Right cardiac atrium (tissue), 5 donors: ENCODE results near the gene ZFP90. TPM values are rescaled to one million over a fixed set of nuclear protein-coding genes. Genes with fewer than 3 reads are reported as not detected.
"Not testable (repeated sequence)": the region's sequence is repeated elsewhere in the genome, so short reads cannot be mapped to it uniquely, and the experiment has no call there.

ENCODE experiments used
- ATAC-seq, 2 donors: fragments of 200-7000 bp; cut with Tn5 transposase; one replicate each; pipeline versions ENCODE4 v1.8.0 to v1.9.1; 2020; ENCODE audit warnings: moderate library complexity in 2 of 2, mild to moderate bottlenecking in 1 of 2
- DNase-seq, 3 donors: peaks; one replicate each; pipeline ENCODE4 v3.0.0-alpha.2; 2020
- H3K27ac ChIP-seq: one replicate; pipeline ENCODE4 v1.5.1; 2013; ENCODE audit warnings: mild to moderate bottlenecking, low read length, control low read depth, moderate library complexity
- H3K27me3 ChIP-seq: one replicate; pipeline ENCODE4 v1.6.1; 2013; ENCODE audit not compliant: control insufficient read depth, insufficient read depth
- H3K4me1 ChIP-seq: one replicate; pipeline ENCODE4 v1.6.1; 2013; ENCODE audit warnings: low read length; ENCODE audit not compliant: control insufficient read depth, insufficient read depth
- H3K4me3 ChIP-seq: one replicate; pipeline ENCODE4 v1.5.1; 2013; ENCODE audit warnings: low read length, control low read depth
- H3K9me3 ChIP-seq: one replicate; pipeline ENCODE4 v1.6.1; 2013; ENCODE audit warnings: low read length; ENCODE audit not compliant: control insufficient read depth
- WGBS: extraction: QIAGEN DNeasy Blood & Tissue Kit; methylation state at CpG from one replicate; pipeline ENCODE4 v1.1.7; 2013; 5-methylcytosine and 5-hydroxymethylcytosine counted together
- intact Hi-C, 4 donors: fragments of 100-400 bp; cut with DNase I; formaldehyde crosslinking; loops; one replicate each; pipeline versions ENCODE4 v1.11.0 to v1.14.0; 2022 to 2023
- polyA plus RNA-seq: library from polyadenylated mRNA; stranded (reverse); fragments of 200-250 nt; gene quantifications from one replicate; pipeline ENCODE4 v1.2.3, GENCODE V29; 2013
- total RNA-seq, 4 donors: library from RNA; stranded (reverse); fragmentation: NEBNext Ultra II Directional; extraction: Animal tissue kit (Norgen Biotek cat#: 25700); gene quantifications; one replicate each; pipeline ENCODE4 v1.2.1, GENCODE V29; 2021
- donor health status: healthy with polysubstance abuse.
- donor health status: DM: no; HTN: yes; CAD: no.
- donor health status: DM: no; HTN: no; CAD: no.
- donor health status: DM: no; HTN: yes; CAD: no; lungs with severe emphysema.
- donor health status: DM: yes; HTN: yes; CAD: no.

The ZFP90 gene
- total and polyA plus RNA-seq, 5 donors: 8.4 to 14.3 (median 12.4) TPM

DNA sequence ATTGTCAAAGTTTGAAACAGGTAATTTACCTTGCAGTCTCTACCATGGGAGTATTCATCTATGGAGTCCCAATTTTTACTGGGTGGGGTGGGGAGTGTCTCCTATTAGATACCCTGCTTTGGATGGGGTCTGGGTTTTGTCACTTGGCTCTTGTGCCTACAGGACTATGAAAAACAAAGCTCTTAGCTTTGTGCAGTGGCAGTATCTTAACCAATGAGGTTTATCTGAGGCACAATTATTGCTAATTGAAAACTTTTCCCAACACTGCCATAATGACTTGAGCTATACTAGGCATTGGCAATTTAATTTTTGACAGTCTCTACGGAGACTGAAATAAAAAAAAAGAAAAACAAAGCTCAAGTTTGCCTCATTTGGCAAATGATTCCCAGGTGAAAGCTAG is 3.8 kb upstream of the ZFP90 start:
- intact Hi-C loops: loop anchor here in 1 of 4 donors (10.0 kb wide), 1 partner anchor 309 kb away; the partner anchor contains the start of gene TANGO6
- DNase-seq: no peak
- Histone ChIP-seq H3K4me3 (no peak overlapping the region), H3K4me1 (no peaks in the 10 kb centered on the region), H3K9me3 (no peaks in the 10 kb centered on the region), H3K27me3 (no peaks in the 10 kb centered on the region), H3K27ac (no peak overlapping the region)
- WGBS: 77% methylated on average over 1 of the region's 1 CpG
- no peak for ATAC-seq

- no peaks in the 10 kb centered on the region for H3K9me3 ChIP-seq
- intact Hi-C loops: loop anchor here in 2 of 4 donors (10.0 kb wide), 2 partner anchors 305 to 745 kb away; partner anchors contain the start of gene TANGO6 (in 1 of the 2)
- ATAC-seq (peak; percentile 27 to 47), DNase-seq (peak in 2 of 3 donors; percentile 24 to 59)
- H3K4me3 ChIP-seq: peak overlapping the region; percentile 93
- H3K27ac ChIP-seq: no peak overlapping the region
- WGBS: under 1% methylated on average over 19 of the region's 19 CpGs
- no peaks in the 10 kb centered on the region for H3K4me1 ChIP-seq
- no peaks in the 10 kb centered on the region for H3K27me3 ChIP-seq
Observed at GRCh38 chr16:68539711-68540239, 684 bp downstream of the ZFP90 start.

- no peak for DNase-seq
- no peak overlapping the region for H3K4me3 ChIP-seq
- H3K9me3 ChIP-seq: peaks cover 8% of the 10 kb centered on the region
- no peaks in the 10 kb centered on the region for H3K27me3 ChIP-seq
- ATAC-seq: no peak
- H3K4me1 ChIP-seq: no peaks in the 10 kb centered on the region
- WGBS: 96% methylated on average over 4 of the region's 4 CpGs
- intact Hi-C loops: loop anchor here in 1 of 4 donors (10.0 kb wide), 1 partner anchor 736 kb away; no protein-coding TSS in a partner anchor
- no peak overlapping the region for H3K27ac ChIP-seq
Observed at GRCh38 chr16:68548947-68549346, 9.9 kb downstream of the ZFP90 start.

DNA sequence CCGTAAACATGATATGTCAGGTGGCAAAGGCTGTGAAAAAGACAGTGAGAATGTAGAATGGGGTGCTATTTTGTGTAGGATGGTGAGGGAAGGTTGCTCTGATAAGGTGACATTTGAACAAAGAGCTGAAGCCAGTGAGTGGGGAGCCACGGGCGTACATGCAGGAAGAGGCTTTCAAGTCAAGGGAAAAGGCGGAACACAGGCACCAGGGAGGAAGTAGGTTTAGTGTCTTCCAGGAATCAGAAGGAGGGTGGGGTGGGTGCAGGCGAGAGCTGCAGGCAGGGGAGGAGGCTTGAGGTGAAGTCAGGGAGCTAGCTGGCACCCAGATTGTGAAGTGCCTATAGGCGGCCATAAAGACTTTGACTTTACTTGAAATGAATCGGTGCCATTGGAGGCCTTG is 14.1 kb downstream of the ZFP90 start:
- DNase-seq (no peak), ATAC-seq (no peak)
- no peaks in the 10 kb centered on the region for H3K27me3 ChIP-seq
- no peak overlapping the region for H3K27ac ChIP-seq
- WGBS: 88% methylated on average over 7 of the region's 7 CpGs
- peaks cover 31% of the 10 kb centered on the region for H3K9me3 ChIP-seq
- H3K4me3 ChIP-seq: no peak overlapping the region
- no peaks in the 10 kb centered on the region for H3K4me1 ChIP-seq
- intact Hi-C loops: no loop called here

DNA sequence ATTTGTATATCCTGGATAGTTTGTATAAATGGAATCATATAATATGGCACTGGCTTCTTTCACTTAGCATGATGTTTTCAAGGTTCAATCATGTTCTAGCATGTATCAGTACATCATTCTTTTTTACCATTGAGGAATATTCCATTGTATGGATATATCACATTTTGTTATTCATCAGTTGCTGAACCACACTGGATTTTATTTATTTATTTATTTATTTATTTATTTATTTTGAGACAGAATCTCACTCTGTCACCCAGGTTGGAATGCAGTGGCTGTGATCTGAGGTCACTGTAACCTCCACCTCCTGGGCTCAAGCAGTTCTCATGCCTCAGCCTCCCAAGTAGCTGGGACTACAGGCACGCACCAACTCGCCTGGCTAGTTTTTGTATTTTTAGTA is 21.2 kb downstream of the ZFP90 start:
- 98% methylated on average over 2 of the region's 2 CpGs for WGBS
- intact Hi-C loops, DNase-seq, H3K4me1 ChIP-seq, H3K27me3 ChIP-seq, ATAC-seq, H3K27ac ChIP-seq, H3K4me3 ChIP-seq: not testable (repeated sequence)
- H3K9me3 ChIP-seq: peaks cover 40% of the 10 kb centered on the region

DNA sequence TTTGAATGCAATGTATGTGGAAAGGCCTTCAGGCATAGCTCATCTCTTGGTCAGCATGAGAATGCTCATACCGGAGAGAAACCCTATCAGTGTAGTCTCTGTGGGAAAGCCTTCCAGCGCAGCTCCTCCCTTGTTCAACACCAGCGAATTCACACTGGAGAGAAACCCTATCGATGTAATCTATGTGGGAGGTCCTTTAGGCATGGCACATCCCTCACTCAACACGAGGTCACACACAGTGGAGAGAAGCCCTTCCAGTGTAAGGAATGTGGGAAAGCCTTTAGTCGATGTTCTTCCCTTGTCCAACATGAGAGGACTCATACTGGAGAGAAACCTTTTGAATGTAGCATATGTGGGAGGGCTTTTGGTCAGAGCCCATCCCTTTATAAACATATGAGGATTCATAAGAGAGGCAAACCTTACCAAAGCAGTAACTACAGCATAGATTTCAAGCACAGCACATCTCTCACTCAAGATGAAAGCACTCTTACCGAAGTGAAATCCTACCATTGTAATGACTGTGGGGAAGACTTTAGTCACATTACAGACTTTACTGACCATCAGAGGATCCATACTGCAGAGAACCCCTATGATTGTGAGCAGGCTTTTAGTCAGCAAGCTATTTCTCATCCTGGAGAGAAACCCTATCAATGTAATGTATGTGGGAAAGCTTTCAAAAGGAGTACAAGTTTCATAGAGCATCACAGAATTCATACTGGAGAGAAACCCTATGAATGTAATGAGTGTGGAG is 24.7 kb downstream of the ZFP90 start:
- 98% methylated on average over 7 of the region's 7 CpGs for WGBS
- ATAC-seq (no peak), DNase-seq (no peak)
- Histone ChIP-seq H3K4me1 (no peaks in the 10 kb centered on the region), H3K27ac (no peak overlapping the region), H3K27me3 (no peaks in the 10 kb centered on the region), H3K9me3 (peaks cover 31% of the 10 kb centered on the region), H3K4me3 (no peak overlapping the region)
- intact Hi-C loops: no loop called here

- intact Hi-C loops: no loop called here
- peaks cover 32% of the 10 kb centered on the region for H3K9me3 ChIP-seq
- H3K4me1 ChIP-seq: no peaks in the 10 kb centered on the region
- no peak overlapping the region for H3K27ac ChIP-seq
- WGBS: 97% methylated on average over 9 of the region's 9 CpGs
- DNase-seq (no peak), ATAC-seq (no peak)
- no peak overlapping the region for H3K4me3 ChIP-seq
- H3K27me3 ChIP-seq: no peaks in the 10 kb centered on the region
Observed at GRCh38 chr16:68564382-68564985, 25.4 kb downstream of the ZFP90 start.

GRCh38 chr16:68574479-68574878 is 35.4 kb downstream of the ZFP90 start:
- 97% methylated on average over 3 of the region's 3 CpGs for WGBS
- Histone ChIP-seq H3K4me3 (no peak overlapping the region), H3K27ac (no peak overlapping the region), H3K4me1 (no peaks in the 10 kb centered on the region), H3K9me3 (peaks cover 30% of the 10 kb centered on the region), H3K27me3 (no peaks in the 10 kb centered on the region)
- intact Hi-C loops: no loop called here
- DNase-seq (no peak), ATAC-seq (no peak)

- DNase-seq (no peak), ATAC-seq (no peak)
- Histone ChIP-seq H3K9me3 (peaks cover 30% of the 10 kb centered on the region), H3K4me1 (no peaks in the 10 kb centered on the region), H3K4me3 (no peak overlapping the region), H3K27me3 (no peaks in the 10 kb centered on the region), H3K27ac (no peak overlapping the region)
- intact Hi-C loops: no loop called here
- WGBS: 97% methylated on average over 3 of the region's 3 CpGs
Observed at GRCh38 chr16:68575082-68575481, 36.0 kb downstream of the ZFP90 start.

DNA sequence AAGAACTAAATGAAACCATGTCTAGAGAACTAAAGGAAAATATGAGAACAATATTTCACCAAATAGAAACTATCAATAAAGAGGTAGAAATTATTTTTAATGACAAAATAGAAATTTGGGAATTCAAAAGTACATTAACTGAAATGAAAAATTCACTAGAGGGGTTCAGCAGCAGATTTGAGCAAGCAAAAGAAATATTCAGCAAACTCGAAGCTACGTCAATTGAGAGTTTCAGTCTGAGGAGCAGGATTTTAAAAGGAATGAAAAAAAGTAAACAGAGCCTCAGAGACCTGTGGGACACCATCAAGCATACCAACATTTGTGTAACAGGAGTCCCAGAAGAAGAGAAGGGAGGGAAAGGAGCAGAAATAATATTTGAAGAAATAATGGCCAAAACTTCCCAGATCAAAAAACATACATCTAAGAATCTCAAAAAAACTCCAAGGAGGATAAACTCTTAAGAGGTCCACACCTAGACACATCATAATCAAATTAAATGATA is 38.3 kb downstream of the ZFP90 start:
- DNase-seq (no peak), ATAC-seq (no peak)
- Histone ChIP-seq H3K27me3 (no peaks in the 10 kb centered on the region), H3K4me1 (no peaks in the 10 kb centered on the region), H3K4me3 (no peak overlapping the region), H3K27ac (no peak overlapping the region), H3K9me3 (peaks cover 21% of the 10 kb centered on the region)
- WGBS: 94% methylated on average over 2 of the region's 2 CpGs
- intact Hi-C loops: no loop called here
